NCI-H446 treated with DMSO at 0.1 percent for 48 hours (cell line): ENCODE measurements around the gene COPZ1.

Experiments
- DNase-seq: peaks from one replicate; lab custom pipeline; 2025; lab: John Stamatoyannopoulos, UW

The COPZ1 gene

DNA sequence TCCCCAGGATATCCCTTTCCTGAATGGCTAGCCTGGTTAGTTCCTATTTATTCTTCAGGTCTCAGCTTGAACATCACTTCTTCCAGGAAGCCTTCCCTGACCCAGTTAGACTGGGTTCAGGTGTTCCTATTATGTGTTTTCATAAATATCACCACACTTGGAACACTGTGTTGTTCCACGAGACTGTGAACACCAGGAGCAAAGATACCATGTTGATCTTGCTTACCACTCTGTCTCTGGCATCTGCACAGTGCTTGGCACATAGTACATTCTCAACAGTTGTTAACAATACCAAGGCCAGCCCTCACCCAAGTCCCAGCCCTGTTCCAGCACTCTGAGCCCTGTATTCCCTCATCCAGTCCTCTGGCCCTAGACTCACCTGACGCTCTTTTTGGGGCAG lies 73.3 kb downstream of the COPZ1 start:
- no peak for DNase-seq

DNA sequence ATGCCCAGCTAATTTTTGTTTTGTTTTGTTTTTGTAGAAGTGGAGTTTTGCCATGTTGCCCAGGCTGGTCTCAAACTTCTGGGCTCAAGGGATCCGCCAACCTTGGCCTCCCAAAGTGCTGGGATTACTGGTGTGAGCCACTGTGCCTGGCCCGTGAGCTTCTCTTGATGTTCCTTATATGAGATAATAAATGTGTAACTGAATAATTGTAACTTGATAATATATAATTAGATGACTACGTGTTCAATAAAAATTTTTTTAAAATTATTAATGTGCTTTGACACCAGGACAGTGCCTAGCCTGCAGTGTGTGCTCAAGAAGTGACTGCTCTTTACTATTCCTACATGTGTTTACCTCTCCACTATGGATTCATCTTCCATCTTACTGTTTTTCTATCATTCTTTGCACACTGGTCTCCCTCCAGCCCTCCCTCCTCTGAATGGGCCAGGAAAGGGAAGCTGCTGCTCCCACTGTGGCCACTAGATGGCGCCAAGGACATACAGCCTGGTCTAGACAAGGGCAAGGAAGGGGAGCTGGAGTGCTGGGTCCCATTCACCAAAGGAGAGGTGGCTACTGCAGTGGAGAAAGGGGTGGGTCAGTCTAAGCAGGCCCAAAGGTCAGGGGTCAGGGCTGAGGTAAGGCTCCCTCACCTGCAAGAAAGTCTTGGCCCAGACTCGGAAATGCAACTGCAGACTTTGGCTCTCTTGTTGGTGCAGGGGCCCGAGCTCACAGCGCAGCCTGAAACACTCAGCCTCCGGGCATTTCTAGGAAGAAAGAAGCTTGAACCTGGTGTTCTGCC lies 74.3 kb downstream of the COPZ1 start:
- DNase-seq = no peak

DNA sequence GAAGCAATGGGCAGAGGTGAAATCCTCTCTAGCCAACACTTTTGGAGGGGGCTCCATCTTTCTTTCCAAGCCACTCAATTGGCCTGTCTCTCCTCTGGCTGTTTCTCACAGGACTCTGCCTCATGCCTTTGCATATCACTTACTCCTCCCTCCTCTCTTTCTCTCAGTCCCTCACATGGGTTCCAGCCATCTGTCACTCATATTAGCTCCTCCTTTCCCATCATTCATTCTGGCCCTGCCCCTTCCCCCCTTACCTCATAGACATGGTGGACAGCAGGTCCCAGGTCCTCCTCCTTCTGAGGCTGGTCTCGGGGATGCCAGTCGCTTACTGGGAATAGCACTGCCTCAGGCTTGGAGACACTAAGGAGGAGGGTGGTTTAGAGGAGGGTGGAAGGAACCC lies 76.2 kb downstream of the COPZ1 start:
- DNase-seq = no peak
